Activated T-cell treated with anti-CD3 and anti-CD28 coated beads, Interleukin-2, amount 50 U/mL, for 4 hours (primary cell): ENCODE measurements around the gene GPC1. TPM values are rescaled to one million over a fixed set of nuclear protein-coding genes. Genes with fewer than 3 reads are reported as not detected.

Source experiments
- ATAC-seq, 2 donors: fragments of 200-7000 bp; cut with Tn5 transposase; one replicate each; pipeline ENCODE4 v1.10.0; 2021
- DNase-seq: peaks from one replicate; pipeline ENCODE4 v3.0.0-alpha.2; 2020
- H3K27me3 Mint-ChIP-seq: one replicate; pipeline ENCODE4 v1.8.0; 2021; ENCODE audit warnings: low read depth, mixed read lengths
- H3K36me3 Mint-ChIP-seq: one replicate; pipeline ENCODE4 v1.8.0; 2022; ENCODE audit warnings: mixed read lengths; ENCODE audit not compliant: insufficient read depth
- H3K4me1 Mint-ChIP-seq: one replicate; pipeline ENCODE4 v1.8.0; 2021; ENCODE audit warnings: low read depth, mixed read lengths
- H3K4me3 Mint-ChIP-seq: one replicate; pipeline ENCODE4 v1.8.0; 2021; ENCODE audit warnings: mild to moderate bottlenecking, moderate library complexity, mixed read lengths
- H3K9me3 Mint-ChIP-seq: one replicate; pipeline ENCODE4 v1.8.0; 2021; ENCODE audit warnings: mixed read lengths
- total RNA-seq, 3 donors: library from RNA; stranded (reverse); gene quantifications; one replicate each; pipeline ENCODE4 v1.2.1, GENCODE V29; 2021

Gene GPC1
- total RNA-seq, 3 donors from 2014 or later, result 3.7 to 6.3 (median 5.9) TPM

- no peak for DNase-seq
- no peak overlapping the region for H3K4me3 Mint-ChIP-seq
Measured at GRCh38 chr2:240500561-240501423, 65.3 kb downstream of the GPC1 start.

GRCh38 chr2:240501531-240501991 is 66.1 kb downstream of the GPC1 start:
- ATAC-seq (no peak), DNase-seq (no peak)
- no peak overlapping the region for H3K4me3 Mint-ChIP-seq
- H3K9me3 Mint-ChIP-seq, result no peaks in the 10 kb centered on the region
- peaks cover 42% of the 10 kb centered on the region for H3K36me3 Mint-ChIP-seq
- no peaks in the 10 kb centered on the region for H3K27me3 Mint-ChIP-seq
- no peaks in the 10 kb centered on the region for H3K4me1 Mint-ChIP-seq

More at GRCh38 chr2:240500561-240501423, 65.3 kb downstream of the GPC1 start:
- Mint-ChIP-seq H3K27me3 (no peaks in the 10 kb centered on the region), H3K4me1 (no peaks in the 10 kb centered on the region), H3K9me3 (no peaks in the 10 kb centered on the region), H3K36me3 (peaks cover 48% of the 10 kb centered on the region)
- ATAC-seq, result no peak

- Mint-ChIP-seq H3K4me3 (no peak overlapping the region), H3K36me3 (peaks cover 39% of the 10 kb centered on the region), H3K9me3 (no peaks in the 10 kb centered on the region), H3K27me3 (no peaks in the 10 kb centered on the region), H3K4me1 (no peaks in the 10 kb centered on the region)
- ATAC-seq (no peak), DNase-seq (no peak)
Measured at GRCh38 chr2:240502059-240502429, 66.6 kb downstream of the GPC1 start.

GRCh38 chr2:240502430-240503121 is 67.1 kb downstream of the GPC1 start:
- H3K4me3 Mint-ChIP-seq, result no peak overlapping the region
- no peaks in the 10 kb centered on the region for H3K27me3 Mint-ChIP-seq
- ATAC-seq, result no peak
- no peak for DNase-seq
- H3K9me3 Mint-ChIP-seq, result no peaks in the 10 kb centered on the region
- peaks cover 36% of the 10 kb centered on the region for H3K36me3 Mint-ChIP-seq
- no peaks in the 10 kb centered on the region for H3K4me1 Mint-ChIP-seq

- no peak overlapping the region for H3K4me3 Mint-ChIP-seq
- no peaks in the 10 kb centered on the region for H3K27me3 Mint-ChIP-seq
- no peaks in the 10 kb centered on the region for H3K4me1 Mint-ChIP-seq
- no peak for DNase-seq
- no peaks in the 10 kb centered on the region for H3K9me3 Mint-ChIP-seq
- ATAC-seq, result no peak
- peaks cover 32% of the 10 kb centered on the region for H3K36me3 Mint-ChIP-seq
Measured at GRCh38 chr2:240503375-240503774, 67.9 kb downstream of the GPC1 start.

GRCh38 chr2:240503848-240504247 is 68.4 kb downstream of the GPC1 start:
- H3K4me3 Mint-ChIP-seq, result no peak overlapping the region
- DNase-seq (no peak), ATAC-seq (no peak)
- H3K36me3 Mint-ChIP-seq, result peaks cover 32% of the 10 kb centered on the region
- H3K4me1 Mint-ChIP-seq, result no peaks in the 10 kb centered on the region
- no peaks in the 10 kb centered on the region for H3K9me3 Mint-ChIP-seq
- H3K27me3 Mint-ChIP-seq, result no peaks in the 10 kb centered on the region

GRCh38 chr2:240505910-240506309 is 70.4 kb downstream of the GPC1 start:
- no peak overlapping the region for H3K4me3 Mint-ChIP-seq
- no peaks in the 10 kb centered on the region for H3K4me1 Mint-ChIP-seq
- no peaks in the 10 kb centered on the region for H3K27me3 Mint-ChIP-seq
- ATAC-seq (no peak), DNase-seq (no peak)
- H3K36me3 Mint-ChIP-seq, result peaks cover 28% of the 10 kb centered on the region
- no peaks in the 10 kb centered on the region for H3K9me3 Mint-ChIP-seq

- Mint-ChIP-seq H3K4me1 (no peaks in the 10 kb centered on the region), H3K27me3 (no peaks in the 10 kb centered on the region), H3K9me3 (no peaks in the 10 kb centered on the region), H3K36me3 (peaks cover 26% of the 10 kb centered on the region), H3K4me3 (no peak overlapping the region)
- DNase-seq (no peak), ATAC-seq (no peak)
Measured at GRCh38 chr2:240506406-240507059, 71.1 kb downstream of the GPC1 start.

- no peaks in the 10 kb centered on the region for H3K4me1 Mint-ChIP-seq
- peaks cover 29% of the 10 kb centered on the region for H3K36me3 Mint-ChIP-seq
- ATAC-seq, result no peak
- no peak overlapping the region for H3K4me3 Mint-ChIP-seq
- H3K27me3 Mint-ChIP-seq, result no peaks in the 10 kb centered on the region
- no peaks in the 10 kb centered on the region for H3K9me3 Mint-ChIP-seq
- DNase-seq, result no peak
Measured at GRCh38 chr2:240507060-240507777, 71.8 kb downstream of the GPC1 start.

- ATAC-seq, result no peak
- DNase-seq, result no peak
- no peaks in the 10 kb centered on the region for H3K4me1 Mint-ChIP-seq
- H3K27me3 Mint-ChIP-seq, result no peaks in the 10 kb centered on the region
- H3K4me3 Mint-ChIP-seq, result no peak overlapping the region
- no peaks in the 10 kb centered on the region for H3K9me3 Mint-ChIP-seq
- peaks cover 29% of the 10 kb centered on the region for H3K36me3 Mint-ChIP-seq
Measured at GRCh38 chr2:240507778-240508251, 72.4 kb downstream of the GPC1 start.

- ATAC-seq, result no peak
- no peak overlapping the region for H3K4me3 Mint-ChIP-seq
- peaks cover 30% of the 10 kb centered on the region for H3K36me3 Mint-ChIP-seq
- H3K9me3 Mint-ChIP-seq, result no peaks in the 10 kb centered on the region
- H3K27me3 Mint-ChIP-seq, result no peaks in the 10 kb centered on the region
- no peak for DNase-seq
- H3K4me1 Mint-ChIP-seq, result peaks cover 7% of the 10 kb centered on the region
Measured at GRCh38 chr2:240508832-240509545, 73.5 kb downstream of the GPC1 start.

GRCh38 chr2:240509667-240510512 is 74.4 kb downstream of the GPC1 start:
- ATAC-seq (no peak), DNase-seq (no peak)
- Mint-ChIP-seq H3K4me1 (peaks cover 14% of the 10 kb centered on the region), H3K4me3 (no peak overlapping the region), H3K36me3 (peaks cover 30% of the 10 kb centered on the region), H3K27me3 (no peaks in the 10 kb centered on the region), H3K9me3 (no peaks in the 10 kb centered on the region)
